HEK293T (cell line): ENCODE results near the gene TRIM7.
A peak's percentile ranks its signal among the peaks of the same experiment; 100 is the strongest.

ENCODE experiments used
- ARNT ChIP-seq: fragments of 450-650 bp; IDR thresholded peaks from 2 replicates; pipeline ENCODE4 v1.6.1; 2017; ENCODE audit warnings: mild to moderate bottlenecking
- BHLHE40 ChIP-seq: fragments of 450-650 bp; IDR thresholded peaks from 2 replicates; pipeline ENCODE4 v1.6.1; 2016; ENCODE audit warnings: mild to moderate bottlenecking, moderate library complexity, borderline replicate concordance
- ELF4 ChIP-seq: fragments of 450-650 bp; IDR thresholded peaks from 2 replicates; pipeline ENCODE4 v1.6.1; 2017; ENCODE audit warnings: antibody characterized with exemption
- FOXA1 ChIP-seq: fragments of 450-650 bp; IDR thresholded peaks from 2 replicates; pipeline ENCODE4 v1.6.1; 2016; ENCODE audit warnings: mild to moderate bottlenecking
- FOXK2 ChIP-seq: fragments of 450-650 bp; IDR thresholded peaks from 2 replicates; pipeline ENCODE4 v1.6.1; 2016; ENCODE audit warnings: mild to moderate bottlenecking
- FOXM1 ChIP-seq: fragments of 450-650 bp; IDR thresholded peaks from 2 replicates; pipeline ENCODE4 v1.6.1; 2017; ENCODE audit warnings: mild to moderate bottlenecking, borderline replicate concordance
- L3MBTL2 ChIP-seq: fragments of 450-650 bp; conservative IDR thresholded peaks from 2 replicates; pipeline ENCODE4 v1.6.1; 2016; ENCODE audit warnings: mild to moderate bottlenecking
- LEF1 ChIP-seq: fragments of 450-650 bp; IDR thresholded peaks from 2 replicates; pipeline ENCODE4 v1.6.1; 2017; ENCODE audit warnings: mild to moderate bottlenecking, borderline replicate concordance
- NFRKB ChIP-seq: fragments of 450-650 bp; IDR thresholded peaks from 2 replicates; pipeline ENCODE4 v1.6.1; 2016; ENCODE audit warnings: mild to moderate bottlenecking, moderate library complexity
- PKNOX1 ChIP-seq: fragments of 450-650 bp; IDR thresholded peaks from 2 replicates; pipeline ENCODE4 v1.6.1; 2016
- SP1 ChIP-seq: fragments of 450-650 bp; IDR thresholded peaks from 2 replicates; pipeline ENCODE4 v1.6.1; 2017
- SUZ12 ChIP-seq: fragments of 450-650 bp; IDR thresholded peaks from 2 replicates; pipeline ENCODE4 v1.6.1; 2016; ENCODE audit warnings: mild to moderate bottlenecking
- TARDBP ChIP-seq: fragments of 450-650 bp; IDR thresholded peaks from 2 replicates; pipeline ENCODE4 v1.6.1; 2016
- ZNF384 ChIP-seq: fragments of 450-650 bp; IDR thresholded peaks from 2 replicates; pipeline ENCODE4 v1.6.1; 2016

GRCh38 chr5:181243564-181244343 lies 38.8 kb upstream of the TRIM7 start, which contains the start of gene RACK1:
- TF ChIP-seq LEF1 = no peak; the same call in 1 of the 2 replicates
- no peak for TF ChIP-seq FOXK2
- TF ChIP-seq ARNT = no peak
- no peak for TF ChIP-seq ZNF384
- no peak for TF ChIP-seq SUZ12
- no peak for TF ChIP-seq TARDBP
- TF ChIP-seq ELF4 = peak; percentile 93
- TF ChIP-seq FOXA1 = no peak
- no peak for TF ChIP-seq PKNOX1
- peak; percentile 61 for TF ChIP-seq L3MBTL2
- peak; percentile 67 for TF ChIP-seq NFRKB
- peak; percentile 20; the same call in 1 of the 2 replicates for TF ChIP-seq FOXM1
- TF ChIP-seq SP1 = no peak
- peak; percentile 66; the same call in 1 of the 2 replicates for TF ChIP-seq BHLHE40
